AG09309 (cell line): ENCODE results near the gene OSBPL7.

Experiments
- DNase-seq: peaks from one replicate; pipeline ENCODE4 v3.0.0-alpha.2; 2010; ENCODE audit warnings: low read depth
- H3K4me3 ChIP-seq: 2 replicates; pipeline ENCODE4 v1.5.1; 2011; ENCODE audit warnings: mild to moderate bottlenecking, low read depth, low read length, moderate library complexity; ENCODE audit not compliant: control insufficient read depth
- CTCF ChIP-seq: IDR thresholded peaks from 2 replicates; pipeline ENCODE4 v1.5.1; 2011; ENCODE audit warnings: mild to moderate bottlenecking, low read depth, low read length, inconsistent platforms; ENCODE audit not compliant: insufficient read depth, control insufficient read depth; ENCODE audit errors: missing control alignments

OSBPL7 gene

DNA sequence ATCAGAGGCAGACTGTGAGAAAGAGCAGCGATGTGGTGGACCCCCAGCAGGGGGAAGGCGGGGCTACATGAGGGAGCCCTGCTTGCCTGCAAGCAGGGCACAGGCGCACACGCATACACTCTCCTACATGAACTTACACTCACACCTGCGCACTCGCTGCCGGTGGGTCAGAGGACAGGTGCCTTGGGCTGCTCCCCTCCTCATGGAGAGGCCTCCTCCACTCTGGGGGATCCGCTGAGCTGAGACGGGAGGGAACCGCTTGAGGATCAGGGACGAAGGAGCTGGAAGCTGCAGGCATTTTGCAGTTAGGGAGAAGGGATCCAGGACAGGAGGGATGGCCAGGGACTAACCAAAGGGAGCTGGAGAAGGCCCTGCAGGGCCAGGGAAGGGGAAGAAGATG, 14.2 kb downstream of the OSBPL7 start:
- DNase-seq: no peak
- no peak overlapping the region for H3K4me3 ChIP-seq
- TF ChIP-seq CTCF: no peak

DNA sequence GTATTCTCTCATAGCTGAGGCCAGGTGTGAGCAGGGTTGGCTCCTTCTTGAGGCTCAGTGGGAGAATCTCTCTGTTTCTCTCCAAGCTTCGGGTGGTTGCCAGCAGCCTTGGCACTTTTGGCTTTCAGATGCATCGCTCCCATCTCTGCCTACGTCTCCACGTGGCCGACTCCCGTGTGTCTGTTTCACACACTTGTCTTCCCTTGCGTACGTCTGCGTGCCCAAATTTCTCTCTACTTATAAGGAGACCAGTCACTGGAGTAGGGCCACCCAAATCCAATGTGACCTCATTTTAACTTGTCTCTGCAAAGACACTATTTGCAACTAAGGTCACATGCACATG, 14.7 kb downstream of the OSBPL7 start:
- DNase-seq: no peak
- TF ChIP-seq CTCF: no peak
- H3K4me3 ChIP-seq: no peak overlapping the region

DNA sequence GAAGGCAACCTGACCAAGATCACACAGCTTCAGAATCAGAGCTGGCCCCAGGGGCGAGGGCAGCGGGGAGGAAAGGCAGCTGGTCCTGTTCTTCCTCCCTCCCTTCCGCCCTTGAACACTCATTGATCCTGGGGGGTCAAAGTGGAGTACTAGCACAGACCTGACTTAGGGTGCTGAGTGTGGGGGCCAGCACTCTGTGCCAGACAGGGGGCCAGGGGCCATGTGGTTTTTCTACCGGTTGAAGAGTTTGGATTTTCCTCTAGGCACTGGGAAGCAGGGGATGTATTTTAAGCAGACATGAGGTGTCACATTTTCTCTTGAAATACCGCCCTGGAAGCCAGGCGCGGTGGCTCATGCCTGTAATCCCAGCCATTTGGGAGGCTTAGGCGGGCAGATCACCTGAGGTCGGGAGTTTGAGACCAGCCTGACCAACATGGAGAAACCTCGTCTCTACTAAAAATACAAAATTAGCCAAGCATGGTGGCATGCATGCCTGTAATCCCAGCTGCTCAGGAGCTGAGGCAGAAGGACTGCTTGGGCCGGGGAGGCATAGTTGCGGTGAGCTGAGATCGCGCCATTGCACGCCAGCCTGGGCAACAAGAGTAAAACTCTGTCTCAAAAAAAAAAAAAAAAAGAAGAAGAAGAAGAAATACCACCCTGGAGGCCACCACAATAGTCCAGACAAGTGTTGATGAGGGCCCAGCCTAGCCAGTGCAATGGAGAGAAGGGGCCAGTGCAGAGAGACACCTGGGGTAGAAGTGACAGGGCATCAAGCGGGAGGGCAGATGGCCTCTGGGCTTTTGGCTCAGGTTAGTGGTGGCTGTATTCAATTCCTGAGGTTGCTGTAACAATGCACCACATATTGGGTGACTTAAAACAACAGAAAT, 15.3 kb downstream of the OSBPL7 start:
- no peak overlapping the region for H3K4me3 ChIP-seq
- no peak for TF ChIP-seq CTCF
- no peak for DNase-seq

DNA sequence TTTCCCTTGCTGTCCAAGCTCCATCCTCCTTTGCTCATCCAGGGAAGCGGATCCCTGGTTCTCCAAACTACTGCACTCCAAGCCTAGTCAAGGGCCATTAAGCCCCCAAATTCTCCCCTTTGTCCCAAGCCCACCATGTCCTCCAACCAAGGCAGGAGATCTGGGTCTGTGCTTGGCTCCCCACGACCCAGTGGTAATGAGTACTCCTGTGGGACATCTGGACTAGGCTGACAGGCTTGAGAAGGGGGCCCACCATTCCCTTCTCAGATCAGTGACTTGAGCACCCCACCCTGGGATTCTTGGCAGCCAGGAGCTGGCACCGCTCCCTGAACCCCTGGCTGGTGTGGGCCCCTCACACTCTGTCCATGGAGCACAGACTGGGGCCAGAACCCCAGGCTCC, 17.1 kb downstream of the OSBPL7 start:
- no peak for DNase-seq
- no peak for TF ChIP-seq CTCF
- H3K4me3 ChIP-seq: no peak overlapping the region

- no peak for TF ChIP-seq CTCF
- no peak for DNase-seq
- no peak overlapping the region for H3K4me3 ChIP-seq
Measured at GRCh38 chr17:47803751-47804150, 17.8 kb downstream of the OSBPL7 start.

- TF ChIP-seq CTCF: no peak
- no peak overlapping the region for H3K4me3 ChIP-seq
- no peak for DNase-seq
Measured at GRCh38 chr17:47803201-47803600, 18.4 kb downstream of the OSBPL7 start.
